Sigmoid colon (tissue), 3 donors: ENCODE results near the gene UBR3.

Source experiments
- CTCF ChIP-seq, 4 experiments: fragments of 450-650 bp in 3 of 4; fragments of 200-600 bp in 1 of 4; IDR thresholded peaks; one replicate each; pipeline ENCODE4 v1.5.1; 2016 to 2019; ENCODE audit warnings: antibody characterized with exemption in 4 of 4, mild to moderate bottlenecking in 3 of 4, moderate library complexity in 2 of 4
- POLR2A ChIP-seq, 2 donors: fragments of 450-650 bp; IDR thresholded peaks; one replicate each; pipeline ENCODE4 v1.6.1; 2016; ENCODE audit warnings: antibody characterized with exemption in 2 of 2, mild to moderate bottlenecking in 2 of 2, moderate library complexity in 2 of 2

DNA sequence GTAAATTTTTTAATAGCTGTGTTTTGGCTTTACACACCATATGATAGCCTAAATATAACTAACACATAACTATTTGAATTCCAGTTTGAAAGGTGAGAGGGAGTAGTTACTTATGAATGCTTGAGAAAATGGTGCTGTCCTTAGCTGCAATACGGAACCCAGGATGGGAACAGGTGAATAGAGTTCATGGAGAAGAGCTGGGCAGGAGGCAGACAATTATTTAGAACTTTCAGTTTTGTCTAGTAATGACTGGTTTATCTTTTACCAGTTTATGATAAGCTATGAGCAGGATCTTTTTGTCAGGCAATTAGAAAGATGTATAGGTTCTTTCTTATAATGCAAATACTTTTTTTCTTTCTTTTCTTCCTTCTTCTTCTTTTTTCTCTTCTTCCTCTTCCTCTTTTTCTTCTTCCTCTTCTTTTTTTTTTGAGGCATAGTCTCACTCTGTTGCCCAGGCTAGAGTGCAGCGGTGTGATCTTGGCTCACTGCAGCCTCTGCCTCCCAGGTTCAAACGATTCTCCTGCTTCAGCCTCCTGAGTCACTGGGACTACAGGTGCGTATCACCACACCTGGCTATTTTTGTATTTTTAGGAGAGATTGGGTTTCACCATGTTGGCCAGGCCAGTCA lies 25.9 kb downstream of the UBR3 start:
- TF ChIP-seq CTCF (IDR thresholded peaks at IDR 0.05) (no peak), POLR2A (IDR thresholded peaks at IDR 0.05) (no peak)
